Measurements from ENCODE around the gene PGA3. TPM values are rescaled to one million over a fixed set of nuclear protein-coding genes. Genes with fewer than 3 reads are reported as not detected.

PGA3 gene
- total RNA-seq, 2 experiments from 2014 or later: not detected

Other genes starting within 250 kb of the PGA3 start
- 100 to 1,000 TPM; 271 to 279 TPM for gene CD6, start 231.8 kb upstream of the PGA3 start, total RNA-seq
- gene CD5, start 101.0 kb upstream of the PGA3 start, total RNA-seq: 100 to 1,000 TPM; 302 to 306 TPM
- 1 to 10 TPM; 9.0 TPM for gene VPS37C, start 42.1 kb upstream of the PGA3 start, total RNA-seq
- not detected for gene PGA4, start 18.8 kb downstream of the PGA3 start, total RNA-seq
- not detected for gene PGA5, start 37.7 kb downstream of the PGA3 start, total RNA-seq
- gene VWCE, start 91.8 kb downstream of the PGA3 start, total RNA-seq: 1 to 10 TPM; 1.1 to 1.4 TPM
- 100 to 1,000 TPM; 222 to 223 TPM for gene DDB1, start 129.6 kb downstream of the PGA3 start, total RNA-seq
- gene TKFC, start 129.7 kb downstream of the PGA3 start, total RNA-seq: 100 to 1,000 TPM; 118 to 120 TPM
- 10 to 100 TPM; 32.3 to 32.9 TPM for gene CYB561A3, start 158.4 kb downstream of the PGA3 start, total RNA-seq
- gene TMEM138, start 158.9 kb downstream of the PGA3 start, total RNA-seq: 10 to 100 TPM; 33.7 to 34.6 TPM
- 1 to 10 TPM; 9.2 to 10.0 TPM for gene TMEM216, start 189.1 kb downstream of the PGA3 start, total RNA-seq
- 100 to 1,000 TPM in 1 of 2 experiments, 10 to 100 TPM in 1; 90.9 to 100 TPM for gene CPSF7, start 226.5 kb downstream of the PGA3 start, total RNA-seq
- gene SDHAF2, start 226.6 kb downstream of the PGA3 start, total RNA-seq: 10 to 100 TPM; 31.4 to 35.4 TPM

All from activated CD4-positive, alpha-beta memory T cell treated with anti-CD3 and anti-CD28 coated beads for 36 hours (primary cell).